ENCODE measurements around the gene CCDC91.

- TF ChIP-seq CTCF (IDR thresholded peaks at IDR 0.05), result no peak
- TF ChIP-seq POLR2A (IDR thresholded peaks at IDR 0.05), result no peak
These were observed 45.0 kb upstream of the CCDC91 start for GRCh38 chr12:28145216-28145615.
